Activated CD8-positive, alpha-beta memory T cell treated with anti-CD3 and anti-CD28 coated beads, Interleukin-2, amount 50 U/mL, for 1 hour (primary cell): Measurements from ENCODE around the gene MYH7B.
A peak's percentile ranks its signal among the peaks of the same experiment; 100 is the strongest.

Experiments used
- DNase-seq: peaks from one replicate; pipeline ENCODE4 v3.0.0-alpha.2; 2020; ENCODE audit errors: extremely low read depth

Gene MYH7B

DNA sequence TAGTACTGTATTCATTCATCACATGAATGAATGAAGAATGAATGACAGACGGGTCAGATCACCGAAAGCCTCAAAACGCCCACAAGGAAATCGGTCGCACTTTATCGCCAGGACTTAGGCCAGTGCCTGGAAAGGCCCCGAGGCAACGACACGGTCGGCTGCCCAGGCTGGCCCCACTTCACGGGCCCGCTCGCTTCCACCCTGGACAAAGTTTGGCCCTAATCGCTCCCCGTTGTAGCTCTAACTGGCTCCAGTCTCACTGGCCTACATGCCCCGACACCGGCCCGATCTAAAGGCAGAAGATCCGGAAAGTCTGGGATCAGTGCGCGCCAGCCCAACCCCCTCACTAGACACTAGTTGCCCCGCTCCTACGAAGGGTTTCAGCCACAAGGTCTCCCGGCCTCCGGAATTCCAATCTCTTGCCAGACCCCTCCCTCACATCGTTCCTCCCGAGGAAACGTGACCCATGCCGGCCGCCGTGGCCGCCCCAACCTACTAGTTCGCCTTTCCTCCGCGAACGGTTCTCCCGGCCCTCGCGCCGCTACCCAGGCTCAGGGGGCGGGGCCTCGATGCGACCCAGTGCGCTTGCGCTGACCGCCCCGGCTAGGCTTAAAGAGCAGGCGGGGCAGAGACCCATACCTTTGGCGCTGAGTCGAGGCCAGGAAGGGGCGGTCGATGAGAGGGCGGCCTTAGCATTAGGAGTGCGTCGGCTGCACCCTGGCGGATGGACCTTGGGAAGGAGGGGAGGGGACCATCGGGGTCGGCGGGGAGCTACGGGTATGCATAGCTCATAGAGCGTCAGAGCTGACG lies at the start of gene MYH7B, which contains the start of gene GSS:
MYH7B (plus strand) TSS at position 638 of the 810 bp plus-strand sequence. CDS start 22,138 bp downstream, outside the sequence.
GSS (minus strand) TSS at position 576 of the 810 bp plus-strand sequence. CDS start 3,954 bp downstream, outside the sequence.
- DNase-seq = peak; percentile 83

DNA sequence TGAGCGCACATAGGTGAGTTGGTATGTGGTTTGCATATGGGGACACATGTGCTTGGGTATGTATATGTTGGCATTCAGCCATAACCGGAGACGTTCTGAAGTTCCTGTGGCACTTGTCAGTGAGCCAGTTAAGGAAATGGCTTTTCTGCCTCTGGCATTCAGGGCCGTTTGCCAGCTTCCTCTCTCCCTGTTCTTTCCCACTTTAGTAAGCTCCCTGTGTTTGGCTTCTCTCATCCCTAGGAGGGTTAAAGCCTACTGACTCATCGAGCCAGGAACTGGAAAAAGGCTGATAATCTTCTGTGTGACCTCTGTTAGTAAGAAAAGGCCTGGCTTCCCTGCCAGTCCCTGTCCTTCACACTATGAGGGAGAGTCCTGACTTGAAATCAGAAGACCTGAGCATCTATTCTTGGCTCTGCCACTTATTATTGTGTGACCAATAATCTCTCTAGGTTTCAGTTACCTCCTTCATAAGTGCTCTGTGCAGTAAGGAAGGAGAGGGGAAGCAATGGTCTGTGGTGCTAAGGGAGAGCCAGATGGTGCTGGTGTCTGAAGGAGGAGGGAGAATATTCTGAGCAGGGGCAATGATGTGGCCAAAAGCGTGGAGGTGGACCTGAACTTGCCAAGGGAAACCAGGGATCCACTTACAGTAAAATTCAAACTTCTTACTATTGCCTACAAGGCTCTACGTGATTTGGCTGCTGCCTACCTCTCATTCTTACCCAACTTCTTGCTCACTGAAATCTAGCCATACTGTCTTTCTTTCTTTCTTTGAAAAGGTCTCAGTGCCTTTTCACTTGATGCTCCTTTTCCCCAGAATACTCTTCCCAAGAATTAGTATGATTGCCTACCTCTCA lies 47.8 kb upstream of the MYH7B start:
- DNase-seq = no peak

DNA sequence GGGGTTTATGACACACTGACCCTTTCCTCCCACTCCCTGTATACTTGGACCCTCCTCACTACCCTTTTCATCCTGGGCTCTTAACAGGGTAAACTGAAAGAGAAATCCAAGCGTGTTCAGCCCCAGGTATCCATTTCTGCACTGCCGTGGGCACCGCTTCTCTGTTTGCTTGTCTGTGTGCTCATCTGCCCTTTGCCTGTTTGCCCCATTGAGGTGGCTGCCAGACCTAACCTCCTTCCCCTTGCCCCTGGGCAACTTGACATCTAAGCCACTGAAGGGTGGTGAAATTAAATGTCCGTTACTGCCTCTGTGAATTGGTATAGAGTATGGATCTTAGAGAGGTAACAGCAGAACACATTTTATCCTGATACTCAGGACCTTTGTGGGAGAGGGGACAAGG lies 40.5 kb upstream of the MYH7B start:
- DNase-seq = no peak

DNA sequence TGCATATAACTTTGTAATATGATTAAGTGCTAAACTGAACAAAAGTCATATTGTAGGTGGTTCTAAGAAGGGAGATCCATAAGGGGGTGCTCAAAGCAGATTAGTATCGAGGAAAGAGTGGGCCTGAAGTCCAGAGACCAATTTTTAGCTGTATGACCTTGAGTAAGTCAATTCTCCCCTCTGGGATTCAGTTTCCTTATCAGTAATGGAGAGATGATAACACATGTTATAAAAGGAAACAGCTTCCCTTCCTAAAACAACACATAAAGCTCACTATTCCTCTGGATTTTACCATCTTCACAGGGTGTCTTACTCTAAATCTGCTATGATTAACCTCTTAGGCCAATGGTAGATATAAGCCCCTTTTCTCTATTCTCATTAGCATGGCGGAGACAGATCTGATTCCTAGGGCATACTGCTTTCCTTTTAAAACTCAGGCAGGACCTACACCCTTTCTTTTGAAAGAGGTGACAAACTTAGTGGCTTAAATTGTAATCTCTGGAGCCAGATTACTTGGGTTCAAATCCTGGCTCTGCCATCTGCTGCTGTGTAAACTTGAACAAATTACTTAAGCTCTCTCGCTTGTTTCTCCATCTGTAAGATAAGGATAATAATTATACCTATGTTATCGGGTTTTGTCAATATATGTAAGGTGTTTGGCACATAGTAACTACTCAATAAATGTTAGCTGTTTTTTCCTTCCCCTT lies 39.8 kb upstream of the MYH7B start:
- no peak for DNase-seq

DNA sequence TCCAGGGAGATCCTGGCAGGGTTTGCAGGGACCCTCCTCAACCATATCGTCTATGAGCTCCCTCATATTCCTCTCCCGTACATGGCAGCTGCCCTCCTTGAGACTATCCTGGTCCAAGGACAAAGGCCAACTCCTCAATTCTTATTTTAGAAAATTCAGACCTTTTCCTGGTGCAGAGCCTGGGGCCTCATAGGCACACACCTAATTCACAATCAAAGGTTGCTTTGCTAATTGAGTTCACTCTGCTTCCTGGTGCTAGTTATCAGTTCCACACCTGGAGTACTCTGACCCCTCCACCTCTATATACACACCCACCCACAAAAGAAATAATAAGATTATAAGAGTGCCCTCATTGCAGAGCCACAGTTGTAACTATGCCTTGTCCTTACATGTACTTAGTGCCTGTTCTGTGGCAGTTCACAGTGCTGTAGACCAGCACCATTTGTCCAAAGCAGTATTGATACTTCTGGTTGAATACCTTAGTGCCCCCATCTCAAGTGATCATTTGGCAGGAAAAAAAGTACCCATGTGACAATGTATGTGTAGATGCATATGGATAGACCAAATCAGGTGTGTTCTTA lies 38.8 kb upstream of the MYH7B start:
- DNase-seq = no peak

DNA sequence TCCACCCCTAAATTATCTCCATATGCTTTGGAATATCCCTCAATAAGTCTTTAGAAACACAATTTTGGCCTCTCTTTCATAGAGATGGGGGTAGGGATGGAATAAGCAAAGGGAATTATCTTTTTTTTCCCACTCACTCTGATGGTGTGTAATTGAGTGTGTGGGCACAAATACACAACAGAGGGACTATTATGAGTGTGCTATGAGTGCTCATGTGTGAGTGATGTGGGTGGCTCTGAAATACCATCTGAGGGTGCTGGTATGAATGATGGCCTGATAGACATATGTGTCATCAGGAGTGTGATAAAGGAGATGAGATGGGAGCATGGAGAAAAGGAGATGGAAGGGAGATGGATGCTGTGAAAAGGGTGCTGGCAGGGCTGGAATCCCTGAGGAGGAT lies 35.6 kb upstream of the MYH7B start:
- DNase-seq = no peak

DNA sequence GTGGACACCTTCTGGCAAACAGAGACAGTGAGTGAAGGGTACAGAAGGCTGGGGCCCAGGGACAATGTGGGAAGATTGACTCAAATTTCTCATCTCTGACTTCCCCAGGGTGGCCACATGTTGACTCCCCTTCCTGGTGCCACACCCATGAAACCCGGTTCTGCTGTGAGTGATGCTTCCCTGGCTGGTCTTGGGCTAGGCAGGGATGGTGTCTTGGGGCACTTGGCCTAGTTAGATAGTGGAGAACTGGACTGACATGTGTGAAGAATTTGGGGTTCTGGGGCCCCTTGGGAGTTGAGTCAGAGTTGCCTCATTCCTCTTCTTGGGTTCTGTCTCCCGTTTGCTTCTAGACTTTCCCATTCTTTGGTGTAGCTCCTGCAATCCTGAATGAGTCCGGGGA lies 34.2 kb upstream of the MYH7B start:
- DNase-seq = no peak

DNA sequence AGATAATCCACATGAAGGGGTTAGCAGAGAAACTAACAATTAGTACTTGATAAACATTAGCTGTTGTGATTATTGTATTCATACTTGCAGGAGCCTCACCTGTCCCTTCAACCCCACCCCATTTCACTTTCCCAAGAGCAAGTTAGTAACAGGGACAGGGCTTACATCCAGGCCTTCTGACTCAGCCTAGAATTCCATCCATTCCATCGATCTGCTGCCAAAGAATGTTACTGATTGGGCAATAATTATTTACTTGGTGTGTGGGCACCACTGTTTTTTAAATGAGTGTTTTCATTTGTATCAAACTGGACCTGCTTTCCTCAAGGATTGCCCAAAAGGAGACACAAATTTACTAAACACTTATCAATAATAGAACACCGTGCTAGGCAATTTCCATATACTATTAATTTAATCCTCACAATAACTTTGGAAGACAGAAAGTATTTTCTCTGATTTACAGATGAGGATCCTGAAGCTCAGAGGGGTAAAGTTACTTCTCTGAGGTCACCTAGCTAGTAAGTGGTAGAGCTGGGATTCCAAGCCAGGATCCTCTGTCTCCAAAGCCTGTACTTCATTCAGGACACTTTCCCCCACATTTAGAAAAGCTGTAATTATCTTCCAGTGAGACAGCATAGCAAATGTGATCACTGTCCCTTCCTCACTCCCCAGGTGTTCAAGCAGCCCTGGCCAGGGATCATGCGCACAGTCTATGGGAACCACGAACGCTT lies 32.9 kb upstream of the MYH7B start:
- no peak for DNase-seq

DNA sequence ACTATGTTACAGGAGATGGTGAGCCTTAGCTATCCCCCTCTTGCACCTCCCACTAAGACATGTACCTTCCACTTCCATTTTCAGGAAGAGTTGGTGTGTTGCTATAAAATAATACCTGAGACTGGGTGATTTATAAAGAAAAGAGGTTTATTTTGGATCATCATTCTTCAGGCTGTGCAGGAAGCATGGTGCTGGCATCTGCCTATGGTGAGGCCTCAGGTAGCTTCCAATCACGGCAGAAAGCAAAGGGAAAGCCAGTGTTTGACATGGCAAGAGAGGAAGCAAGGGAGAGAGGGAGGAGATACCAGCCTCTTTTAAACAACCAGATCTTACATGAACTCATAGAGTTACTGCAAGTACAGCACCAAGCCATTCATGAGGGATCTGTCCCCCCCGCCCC lies 32.3 kb upstream of the MYH7B start:
- DNase-seq = no peak

DNA sequence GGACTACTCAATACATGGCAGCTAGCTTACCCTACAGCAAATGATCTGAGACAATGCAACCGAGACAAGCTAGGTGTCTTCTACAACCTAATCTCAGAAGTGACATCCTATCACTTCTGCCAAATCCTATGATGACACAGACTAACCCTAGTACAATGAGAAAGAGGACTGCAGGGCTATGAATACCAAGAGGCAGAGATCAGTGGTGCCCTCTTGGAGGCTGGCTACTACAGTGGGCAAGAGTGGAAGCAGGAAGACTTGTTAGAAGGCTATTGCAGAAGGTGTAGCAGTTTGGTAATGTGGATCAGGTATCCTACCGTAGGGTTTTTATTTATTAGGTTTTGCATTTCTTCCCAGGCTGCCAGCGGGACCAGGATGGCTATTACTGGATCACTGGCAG lies 30.3 kb upstream of the MYH7B start:
- no peak for DNase-seq

DNA sequence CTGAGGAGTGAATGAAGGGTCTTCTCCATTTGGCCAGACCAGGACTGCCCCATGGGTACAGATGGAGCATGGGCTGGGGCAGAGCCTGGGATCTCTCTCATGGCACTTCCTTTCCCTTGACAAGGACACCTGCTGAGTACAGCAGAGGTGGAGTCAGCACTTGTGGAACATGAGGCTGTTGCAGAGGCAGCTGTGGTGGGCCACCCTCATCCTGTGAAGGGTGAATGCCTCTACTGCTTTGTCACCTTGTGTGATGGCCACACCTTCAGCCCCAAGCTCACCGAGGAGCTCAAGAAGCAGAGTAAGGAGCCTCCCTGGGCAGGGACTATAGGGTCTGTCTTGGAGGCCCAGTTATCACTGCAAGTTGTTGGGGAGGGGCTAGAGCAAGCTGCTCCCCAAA lies 29.7 kb upstream of the MYH7B start:
- no peak for DNase-seq

DNA sequence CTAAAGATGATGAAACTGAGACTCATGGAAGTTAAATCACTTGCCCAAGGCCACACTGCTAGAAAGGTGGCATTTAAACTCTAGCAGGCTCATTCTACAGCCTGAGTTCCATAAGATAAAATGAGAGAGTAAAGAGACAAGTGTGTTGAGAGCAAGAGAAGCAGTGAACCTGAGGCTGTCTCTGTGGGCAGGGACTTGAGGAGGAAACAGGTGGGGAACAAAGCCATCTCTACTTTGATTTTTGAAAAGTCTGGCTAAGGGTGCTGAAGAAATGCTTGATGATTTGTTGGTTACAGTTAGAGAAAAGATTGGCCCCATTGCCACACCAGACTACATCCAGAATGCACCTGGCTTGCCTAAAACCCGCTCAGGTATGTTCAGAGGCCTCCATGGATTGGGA lies 29.1 kb upstream of the MYH7B start:
- no peak for DNase-seq

DNA sequence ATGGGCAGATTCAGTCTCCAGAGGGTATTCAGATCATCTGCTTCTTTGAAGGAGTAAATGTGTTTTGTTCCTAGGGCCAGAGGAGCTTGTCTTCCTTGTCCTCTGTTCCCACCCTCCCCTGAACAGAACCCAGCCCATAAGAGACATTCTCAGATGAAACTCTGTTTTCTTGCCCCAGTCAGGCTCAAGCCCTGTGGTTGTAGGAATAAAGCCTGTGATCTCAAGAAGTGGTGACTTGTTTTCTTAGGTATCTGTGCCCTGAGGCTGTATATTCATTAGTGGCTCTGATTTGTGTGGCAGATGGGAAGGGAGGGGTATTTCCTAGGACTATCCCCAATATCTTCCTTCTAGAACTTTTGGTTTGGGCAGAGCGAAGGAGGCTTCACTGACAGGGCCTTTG lies 27.9 kb upstream of the MYH7B start:
- DNase-seq = no peak

DNA sequence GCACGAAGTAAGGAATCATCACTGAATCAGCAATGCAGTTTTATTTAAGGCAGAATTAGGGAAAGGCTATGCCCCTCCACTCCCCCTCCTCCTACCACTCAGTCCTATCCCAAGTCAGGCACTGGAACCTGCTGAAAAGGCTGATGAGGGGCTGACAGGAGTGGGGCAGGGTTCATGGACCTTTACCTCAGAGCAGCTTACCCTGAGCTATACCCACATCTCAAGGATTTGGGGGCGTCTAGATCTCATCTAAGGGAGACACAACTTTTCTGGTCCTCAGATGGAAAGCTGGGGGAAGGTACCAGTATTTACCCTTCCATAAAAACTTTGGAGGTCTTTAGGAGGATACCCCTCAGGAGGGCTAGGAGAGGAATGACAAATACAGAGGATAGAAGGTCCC lies 27.3 kb upstream of the MYH7B start:
- no peak for DNase-seq

DNA sequence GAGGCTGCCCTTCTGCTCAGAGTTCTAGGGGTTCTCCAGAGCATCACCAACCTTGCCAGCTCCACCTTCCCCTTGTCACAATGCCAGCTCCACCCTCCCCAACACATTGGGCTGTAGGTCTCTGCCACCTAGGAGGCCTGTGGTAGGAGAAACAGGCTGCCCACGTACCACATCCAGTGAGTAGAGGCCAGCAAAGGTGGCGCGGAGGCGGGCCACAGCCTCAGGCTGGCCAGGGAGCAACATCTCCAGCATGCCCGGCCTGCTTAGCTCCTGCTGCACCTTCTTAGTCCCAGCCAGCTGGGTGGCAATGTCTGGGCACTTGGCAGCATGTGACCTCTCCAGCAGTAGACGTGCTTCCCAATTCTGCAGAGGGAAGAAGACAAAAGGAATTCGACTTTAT lies 23.9 kb upstream of the MYH7B start:
- no peak for DNase-seq

DNA sequence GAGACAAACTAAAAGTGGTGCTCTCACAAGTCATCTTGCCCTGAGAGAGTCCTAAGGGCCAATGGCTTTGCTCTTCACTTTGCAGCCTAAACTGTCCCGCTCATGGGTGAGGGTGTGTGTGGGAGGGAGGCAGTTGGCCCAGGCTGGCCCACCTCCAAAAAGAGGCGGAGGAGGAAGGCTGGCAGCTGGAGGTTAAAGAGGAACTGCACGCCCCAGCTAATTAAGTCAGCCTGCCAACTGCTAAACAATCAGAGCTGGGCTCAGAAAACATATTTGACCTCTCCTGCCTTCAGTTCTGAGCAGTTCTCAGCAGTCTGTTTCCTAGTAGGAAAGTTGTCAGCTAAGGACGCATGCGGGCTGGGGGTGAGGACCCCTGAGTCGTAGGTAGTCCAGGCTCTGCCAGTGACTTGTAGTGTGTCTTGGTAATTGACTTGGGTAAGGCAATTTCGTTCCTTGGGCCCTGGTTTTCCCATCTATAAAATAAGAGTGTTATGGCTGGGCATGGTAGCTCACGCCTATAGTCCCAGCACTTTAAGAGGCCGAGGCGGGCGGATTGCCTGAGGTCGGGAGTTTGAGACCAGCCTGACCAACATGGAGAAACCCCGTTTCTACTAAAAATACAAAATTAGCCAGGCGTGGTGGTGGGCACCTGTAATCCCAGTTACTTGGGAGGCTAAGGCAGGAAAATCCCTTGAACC lies 17.1 kb upstream of the MYH7B start:
- no peak for DNase-seq

DNA sequence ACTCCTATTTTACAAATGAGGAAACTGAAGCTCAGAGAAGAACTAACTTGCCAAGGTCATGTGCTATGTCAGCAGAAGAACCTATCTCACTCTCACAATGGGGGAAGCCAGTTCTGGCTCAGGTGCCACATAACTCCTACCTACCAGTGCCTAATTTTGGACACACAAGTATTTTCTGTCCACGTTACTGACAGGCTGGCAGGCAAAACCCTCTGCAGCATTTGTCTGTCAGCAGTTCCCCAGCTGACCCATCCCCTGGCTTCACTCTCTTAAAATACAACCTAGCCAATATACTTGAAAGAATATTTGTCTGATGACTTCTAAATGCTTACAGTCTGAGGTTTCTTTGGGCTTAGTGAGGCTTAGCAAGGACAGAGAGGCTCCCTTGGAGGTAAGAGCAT lies 15.6 kb upstream of the MYH7B start:
- no peak for DNase-seq

DNA sequence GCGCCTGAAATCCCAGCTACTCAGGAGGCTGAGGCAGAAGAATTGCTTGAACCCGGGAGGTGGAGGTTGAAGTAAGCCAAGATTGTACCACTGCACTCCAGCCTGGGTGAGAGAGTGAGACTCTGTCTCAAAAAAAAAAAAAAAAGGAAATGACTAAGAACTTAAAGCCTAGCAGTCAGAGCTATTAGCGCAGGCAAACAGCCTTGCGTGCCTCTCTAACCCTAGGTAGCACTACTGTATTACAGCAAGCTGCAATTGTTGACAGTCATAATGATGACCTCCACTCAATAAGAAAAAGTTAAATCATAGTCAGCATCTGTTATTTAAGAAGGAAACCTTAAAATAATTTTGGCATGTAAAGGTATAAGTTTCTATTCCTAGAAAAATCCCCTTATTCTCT lies 14.4 kb upstream of the MYH7B start:
- no peak for DNase-seq

DNA sequence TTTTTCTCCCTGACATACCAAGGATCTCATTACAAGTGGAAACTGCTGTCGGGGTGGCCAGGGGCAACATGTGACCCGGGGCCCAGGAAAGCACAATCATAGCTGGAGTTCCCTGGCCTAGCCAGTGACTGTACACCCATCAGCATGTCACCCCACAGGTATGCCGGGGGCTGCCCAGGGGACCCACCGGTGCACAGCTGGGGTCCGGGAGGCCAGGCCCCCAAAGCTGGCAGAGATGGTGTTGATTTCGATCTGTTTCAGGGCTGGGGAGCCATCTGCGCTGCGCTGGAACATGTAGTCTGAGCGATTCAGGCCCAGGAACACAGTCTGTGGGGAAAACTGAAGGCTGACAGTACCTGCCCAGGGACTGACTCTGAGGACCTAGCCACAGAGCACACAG lies 13.4 kb upstream of the MYH7B start:
- no peak for DNase-seq

DNA sequence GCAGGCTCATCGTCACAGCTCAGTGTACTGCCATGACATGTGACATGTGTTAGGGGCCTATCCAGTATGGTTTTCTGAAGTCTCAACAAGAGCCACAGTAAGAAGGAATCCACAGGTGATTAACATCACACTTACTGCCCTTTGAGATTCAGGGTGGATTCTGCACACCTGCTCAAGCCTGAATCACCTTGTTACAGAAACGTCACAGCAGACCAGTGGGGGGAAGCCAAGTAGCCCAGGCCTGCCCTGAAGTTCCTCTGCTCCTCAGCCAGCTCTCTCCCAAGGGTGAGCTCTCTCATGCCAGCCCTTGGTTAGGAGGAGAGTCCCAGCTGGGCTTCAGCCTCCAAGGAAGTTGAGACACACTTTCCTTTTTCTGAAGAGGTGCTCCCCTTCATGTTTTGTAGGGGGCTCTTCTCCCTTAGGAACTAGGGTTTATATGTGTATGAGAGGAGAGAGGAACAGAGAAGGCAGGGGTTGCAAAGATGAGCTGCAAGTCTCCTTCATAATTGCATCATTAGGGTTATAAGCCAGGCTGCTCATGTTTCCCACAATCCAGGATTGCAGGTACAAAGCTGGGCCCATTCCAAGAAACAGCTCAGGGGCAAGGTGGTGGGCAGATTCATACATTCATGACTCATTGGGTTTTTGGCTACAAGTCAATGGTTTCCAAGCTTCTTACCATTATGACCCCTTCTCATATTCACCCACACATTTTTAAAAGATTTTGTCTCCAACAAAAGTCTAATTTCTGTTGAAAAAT lies 11.7 kb upstream of the MYH7B start:
- DNase-seq = no peak
